ENCODE results near the gene INHBC. TPM values are rescaled to one million over a fixed set of nuclear protein-coding genes. Genes with fewer than 3 reads are reported as not detected.
"Not testable (repeated sequence)": the region's sequence is repeated elsewhere in the genome, so short reads cannot be mapped to it uniquely, and the experiment has no call there.

The INHBC gene
- total RNA-seq, 4 donors from 2014 or later: 0.20 to 0.35 TPM; not detected in 2

GRCh38 chr12:57439762-57440266, 5.2 kb downstream of the INHBC start:
- no peaks in the 10 kb centered on the region for H3K4me1 ChIP-seq
- H3K9me3 ChIP-seq: no peaks in the 10 kb centered on the region
- in situ Hi-C loops (cut with MboI; ENCODE audit: low sequenced_read_pairs in 4 of 4): loop anchor here in 2 of 4 donors (10.0 to 25.0 kb wide), 2 partner anchors 178 to 195 kb away; partner anchors contain the start of gene STAC3 (in 1 of the 2)
- no peaks in the 10 kb centered on the region for H3K36me3 ChIP-seq
- DNase-seq (no peak), ATAC-seq (no peak)
- no peak overlapping the region for H3K27ac ChIP-seq
- no peak overlapping the region for H3K4me3 ChIP-seq
- H3K27me3 ChIP-seq: no peaks in the 10 kb centered on the region
- intact Hi-C loops (cut with DNase I; ENCODE audit: low total_unique reads): no loop called here
- TF ChIP-seq, protein P1, sequence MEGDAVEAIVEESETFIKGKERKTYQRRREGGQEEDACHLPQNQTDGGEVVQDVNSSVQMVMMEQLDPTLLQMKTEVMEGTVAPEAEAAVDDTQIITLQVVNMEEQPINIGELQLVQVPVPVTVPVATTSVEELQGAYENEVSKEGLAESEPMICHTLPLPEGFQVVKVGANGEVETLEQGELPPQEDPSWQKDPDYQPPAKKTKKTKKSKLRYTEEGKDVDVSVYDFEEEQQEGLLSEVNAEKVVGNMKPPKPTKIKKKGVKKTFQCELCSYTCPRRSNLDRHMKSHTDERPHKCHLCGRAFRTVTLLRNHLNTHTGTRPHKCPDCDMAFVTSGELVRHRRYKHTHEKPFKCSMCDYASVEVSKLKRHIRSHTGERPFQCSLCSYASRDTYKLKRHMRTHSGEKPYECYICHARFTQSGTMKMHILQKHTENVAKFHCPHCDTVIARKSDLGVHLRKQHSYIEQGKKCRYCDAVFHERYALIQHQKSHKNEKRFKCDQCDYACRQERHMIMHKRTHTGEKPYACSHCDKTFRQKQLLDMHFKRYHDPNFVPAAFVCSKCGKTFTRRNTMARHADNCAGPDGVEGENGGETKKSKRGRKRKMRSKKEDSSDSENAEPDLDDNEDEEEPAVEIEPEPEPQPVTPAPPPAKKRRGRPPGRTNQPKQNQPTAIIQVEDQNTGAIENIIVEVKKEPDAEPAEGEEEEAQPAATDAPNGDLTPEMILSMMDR (IDR thresholded peaks at IDR 0.05 in 4 of 5, conservative IDR thresholded peaks at IDR 0.05 in 1 of 5): no peak
- no peak for TF ChIP-seq POLR2A (IDR thresholded peaks at IDR 0.05)

- ATAC-seq; intact Hi-C loops (cut with DNase I; ENCODE audit: low total_unique reads); H3K36me3 ChIP-seq; DNase-seq; H3K4me1 ChIP-seq; H3K9me3 ChIP-seq; H3K4me3 ChIP-seq; H3K27me3 ChIP-seq; H3K27ac ChIP-seq: not testable (repeated sequence)
- in situ Hi-C loops (cut with MboI; ENCODE audit: low sequenced_read_pairs in 4 of 4): loop anchor here in 1 of 4 donors (25.0 kb wide), 1 partner anchor 179 kb away; the partner anchor contains the start of gene STAC3
These were observed 6.8 kb downstream of the INHBC start for GRCh38 chr12:57441393-57441792.

DNA sequence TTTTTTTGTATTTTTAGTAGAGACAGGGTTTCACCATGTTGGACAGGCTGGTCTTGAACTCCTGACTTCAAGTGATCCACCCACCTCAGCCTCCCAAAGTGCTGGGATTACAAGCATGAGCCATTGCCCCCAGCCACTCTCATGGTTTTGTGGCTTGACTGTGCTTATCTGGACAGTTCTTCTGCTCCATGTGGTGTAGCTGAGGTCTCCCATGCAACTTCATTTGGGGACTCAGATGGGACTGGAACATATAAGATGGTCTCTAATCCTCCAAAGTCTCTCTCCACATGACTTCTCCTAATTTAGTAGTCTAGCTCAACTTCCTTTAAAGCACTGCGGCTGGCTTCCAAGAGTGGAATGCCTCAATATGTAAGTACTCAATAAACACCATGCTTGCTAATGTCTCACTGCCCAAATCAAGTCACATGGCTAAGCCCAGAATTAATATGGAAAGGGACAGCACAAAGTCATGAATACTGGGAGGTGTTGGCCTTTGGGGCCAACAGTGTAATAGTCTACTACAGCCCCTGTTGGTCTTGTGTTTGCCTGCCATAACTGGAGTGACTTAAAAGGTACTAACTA, 7.4 kb downstream of the INHBC start:
- in situ Hi-C loops (cut with MboI; ENCODE audit: low sequenced_read_pairs in 4 of 4) (loop anchor here in 1 of 4 donors (25.0 kb wide), 1 partner anchor 180 kb away; the partner anchor contains the start of gene STAC3), intact Hi-C loops (cut with DNase I; ENCODE audit: low total_unique reads) (no loop called here)
- H3K27ac ChIP-seq: no peak overlapping the region
- H3K4me1 ChIP-seq: no peaks in the 10 kb centered on the region
- ATAC-seq: no peak
- H3K36me3 ChIP-seq: no peaks in the 10 kb centered on the region
- no peaks in the 10 kb centered on the region for H3K27me3 ChIP-seq
- no peak for TF ChIP-seq POLR2A (IDR thresholded peaks at IDR 0.05)
- TF ChIP-seq, protein P1 (IDR thresholded peaks at IDR 0.05 in 4 of 5, conservative IDR thresholded peaks at IDR 0.05 in 1 of 5): no peak
- no peak for DNase-seq
- no peak overlapping the region for H3K4me3 ChIP-seq
- H3K9me3 ChIP-seq: no peaks in the 10 kb centered on the region

DNA sequence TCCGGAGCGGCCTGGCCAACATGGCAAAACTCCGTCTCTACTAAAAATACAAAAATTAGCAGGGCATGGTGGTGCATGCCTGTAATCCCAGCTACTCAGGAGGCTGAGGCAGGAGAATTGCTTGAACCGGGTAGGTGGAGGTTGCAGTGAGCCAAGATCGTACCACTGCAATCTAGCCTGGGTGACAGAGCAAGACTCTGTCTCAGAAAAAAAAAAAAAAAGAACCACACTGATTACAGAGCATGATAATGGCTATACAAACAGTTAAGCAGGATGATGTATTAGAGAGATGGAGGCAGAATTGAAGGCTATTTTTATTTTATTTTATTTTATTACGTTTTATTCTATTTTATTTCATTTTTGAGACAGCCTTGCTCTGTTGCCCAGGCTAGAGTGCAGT, 9.8 kb downstream of the INHBC start:
- H3K4me1 ChIP-seq; DNase-seq; H3K36me3 ChIP-seq; ATAC-seq; H3K27ac ChIP-seq; H3K27me3 ChIP-seq; H3K9me3 ChIP-seq; H3K4me3 ChIP-seq; intact Hi-C loops (cut with DNase I; ENCODE audit: low total_unique reads): not testable (repeated sequence)
- in situ Hi-C loops (cut with MboI; ENCODE audit: low sequenced_read_pairs in 4 of 4): loop anchor here in 1 of 4 donors (25.0 kb wide), 1 partner anchor 182 kb away; the partner anchor contains the start of gene STAC3

DNA sequence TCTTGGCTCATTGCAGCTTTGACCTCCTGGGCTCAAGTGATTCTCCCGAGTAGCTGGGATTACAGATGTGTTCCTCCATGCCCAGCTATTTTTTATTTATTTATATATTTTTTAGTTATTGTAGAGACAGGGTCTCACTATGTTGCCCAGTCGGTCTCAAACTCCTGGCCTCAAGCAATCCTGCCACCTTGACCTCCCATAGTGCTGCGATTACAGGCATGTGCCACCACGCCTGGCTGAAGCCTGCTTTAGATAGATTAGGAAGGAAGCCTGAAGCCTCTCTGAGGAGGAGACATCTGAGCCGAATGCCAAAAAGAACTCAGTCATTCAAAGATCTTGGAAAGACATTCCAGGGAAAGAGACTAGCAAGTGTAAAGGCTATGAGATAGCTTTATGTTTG, 10.2 kb downstream of the INHBC start:
- H3K27me3 ChIP-seq: no peaks in the 10 kb centered on the region
- TF ChIP-seq POLR2A (IDR thresholded peaks at IDR 0.05): no peak
- TF ChIP-seq, protein P1 (IDR thresholded peaks at IDR 0.05 in 4 of 5, conservative IDR thresholded peaks at IDR 0.05 in 1 of 5): no peak
- no peaks in the 10 kb centered on the region for H3K4me1 ChIP-seq
- DNase-seq (no peak), ATAC-seq (no peak)
- H3K36me3 ChIP-seq: no peaks in the 10 kb centered on the region
- intact Hi-C loops (cut with DNase I; ENCODE audit: low total_unique reads) (no loop called here), in situ Hi-C loops (cut with MboI; ENCODE audit: low sequenced_read_pairs in 4 of 4) (loop anchor here in 1 of 4 donors (25.0 kb wide), 1 partner anchor 182 kb away; the partner anchor contains the start of gene STAC3)
- no peaks in the 10 kb centered on the region for H3K9me3 ChIP-seq
- no peak overlapping the region for H3K4me3 ChIP-seq
- no peak overlapping the region for H3K27ac ChIP-seq
